Ramos (cell line): Measurements from ENCODE around the gene RFPL4AL1.
"Not testable (repeated sequence)": the region's sequence is repeated elsewhere in the genome, so short reads cannot be mapped to it uniquely, and the experiment has no call there.

ENCODE experiments used
- in situ Hi-C: fragments of 300-500 bp; cut with MboI; formaldehyde crosslinking; loops from one replicate; pipeline ENCODE4 v1.14.3; 2022; ENCODE audit warnings: low sequenced_read_pairs; ENCODE audit not compliant: unreplicated experiment

Gene RFPL4AL1

DNA sequence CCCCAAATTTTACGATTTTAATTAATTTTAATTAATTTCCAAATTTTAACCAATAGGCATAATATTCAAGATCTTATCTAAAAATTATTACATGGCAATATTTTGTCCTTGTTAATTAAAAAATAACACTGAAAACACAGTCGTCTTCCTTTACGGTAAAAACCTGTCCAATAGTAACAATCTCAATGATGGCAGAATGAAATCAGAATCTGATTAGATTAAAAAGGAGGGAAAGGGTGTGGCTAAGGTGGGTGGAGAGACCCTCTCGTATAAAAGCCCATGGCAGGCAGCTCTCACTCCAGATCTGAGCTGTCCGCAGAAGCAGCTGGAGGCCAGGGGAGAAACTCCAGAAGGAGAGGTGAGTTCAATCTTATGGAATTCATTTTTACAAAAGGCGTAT is at the start of gene RFPL4AL1:
TSS of gene RFPL4AL1 (plus strand) at position 301 of the 400 bp plus-strand sequence. CDS start 2,687 bp downstream, outside the sequence.
- in situ Hi-C loops: not testable (repeated sequence)

DNA sequence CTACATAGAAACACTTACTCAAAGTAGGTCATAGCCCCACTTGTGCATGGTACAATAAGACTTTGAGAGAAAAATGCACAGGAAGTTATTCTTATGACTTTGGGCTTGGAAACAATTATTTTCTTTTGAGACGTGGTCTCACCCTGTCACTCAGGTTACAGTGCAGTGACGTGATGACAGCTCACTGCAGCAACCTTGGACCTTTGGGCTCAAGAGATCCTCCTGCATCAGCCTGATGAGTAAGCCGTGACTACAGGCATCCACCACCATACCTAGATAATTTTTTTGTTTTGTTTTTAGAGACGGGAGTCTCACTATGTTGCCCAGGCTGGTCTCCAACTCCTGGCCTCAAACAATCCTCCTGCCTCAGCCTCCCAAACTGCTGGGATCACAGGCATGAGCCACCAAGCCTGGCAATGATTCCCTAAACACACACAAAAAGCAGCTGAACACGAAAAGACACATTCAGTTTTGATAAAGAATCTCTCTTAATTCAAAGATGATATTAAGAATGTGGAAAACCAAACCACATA is 48.6 kb upstream of the RFPL4AL1 start:
- in situ Hi-C loops: no loop called here

DNA sequence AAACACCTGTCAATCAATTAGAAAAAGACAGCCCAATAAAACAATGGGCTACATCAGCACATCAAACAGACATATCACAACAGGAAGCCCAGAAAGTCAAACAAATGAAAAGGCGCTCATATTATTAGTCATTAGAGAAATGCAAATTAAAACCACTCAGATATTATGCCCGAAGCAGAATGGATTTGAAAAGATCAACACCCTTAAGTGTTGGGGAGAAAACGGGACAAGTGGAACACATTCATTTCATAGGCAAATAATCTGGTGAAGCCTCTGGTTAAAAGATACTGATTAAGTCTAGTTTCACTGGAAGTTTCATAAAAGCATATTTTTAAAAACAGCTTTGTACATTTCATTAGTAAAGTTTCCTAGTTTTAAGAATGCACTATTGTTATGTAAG is 48.1 kb upstream of the RFPL4AL1 start:
- in situ Hi-C loops: no loop called here

DNA sequence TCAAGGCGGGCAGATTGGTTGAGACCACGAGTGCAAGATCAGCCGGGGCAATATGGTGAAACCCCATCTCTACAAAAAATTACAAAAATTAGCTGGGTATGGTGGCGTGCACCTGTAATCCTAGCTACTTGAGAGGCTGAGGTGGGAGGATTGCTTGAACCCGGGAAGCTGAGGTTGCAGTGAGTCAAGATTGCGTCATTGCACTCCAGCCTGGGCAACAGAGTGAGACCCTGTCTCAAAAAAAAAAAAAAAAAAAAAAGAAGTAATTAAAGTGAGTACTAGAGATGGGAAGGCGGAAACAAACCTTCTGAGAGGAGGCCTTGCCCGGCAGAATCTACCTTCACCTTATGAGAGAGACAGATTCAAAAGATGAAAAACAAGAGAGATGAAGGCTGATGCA is 45.4 kb upstream of the RFPL4AL1 start:
- in situ Hi-C loops: no loop called here

DNA sequence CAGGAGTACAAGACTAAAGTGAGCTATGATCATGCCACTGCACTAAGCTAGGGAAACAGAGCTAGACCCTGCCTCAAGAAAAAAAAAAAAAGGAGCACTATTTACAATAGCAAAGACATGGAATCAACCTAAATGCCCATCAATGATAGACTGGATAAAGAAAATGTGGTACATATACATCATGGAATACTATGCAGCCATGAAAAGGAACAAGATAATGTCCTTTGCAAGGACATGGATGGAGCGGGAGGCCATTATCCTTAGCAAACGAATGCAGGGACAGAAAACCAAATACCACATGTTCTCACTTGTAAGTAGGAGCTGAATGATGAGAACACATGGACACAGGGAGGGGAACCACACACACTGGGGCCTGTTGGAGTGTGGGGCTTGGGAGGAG is 38.5 kb upstream of the RFPL4AL1 start:
- in situ Hi-C loops: not testable (repeated sequence)

DNA sequence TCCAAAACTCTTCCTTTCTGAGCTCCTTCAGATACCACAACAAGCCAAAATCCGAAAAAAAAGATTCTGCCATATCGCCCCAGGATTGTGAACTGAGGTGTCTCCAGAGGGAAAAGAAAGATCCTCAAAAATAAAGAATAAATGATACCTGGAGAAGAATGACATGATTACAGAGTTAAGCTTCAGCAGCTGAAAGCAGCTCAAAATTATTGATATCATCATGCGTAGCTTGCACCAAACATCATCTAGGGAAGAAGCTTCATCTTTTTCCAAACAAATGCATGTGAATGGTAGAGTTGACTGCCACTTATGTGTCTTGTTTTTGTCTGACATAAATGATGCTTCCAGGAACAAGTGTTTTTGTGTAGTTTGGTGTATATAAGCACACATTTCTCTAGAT is 30.6 kb upstream of the RFPL4AL1 start, which contains the start of gene NLRP9:
TSS of gene NLRP9 (minus strand) at position 101 of the 400 bp plus-strand sequence. CDS start at position 73, 28 bp downstream.
- in situ Hi-C loops: no loop called here

DNA sequence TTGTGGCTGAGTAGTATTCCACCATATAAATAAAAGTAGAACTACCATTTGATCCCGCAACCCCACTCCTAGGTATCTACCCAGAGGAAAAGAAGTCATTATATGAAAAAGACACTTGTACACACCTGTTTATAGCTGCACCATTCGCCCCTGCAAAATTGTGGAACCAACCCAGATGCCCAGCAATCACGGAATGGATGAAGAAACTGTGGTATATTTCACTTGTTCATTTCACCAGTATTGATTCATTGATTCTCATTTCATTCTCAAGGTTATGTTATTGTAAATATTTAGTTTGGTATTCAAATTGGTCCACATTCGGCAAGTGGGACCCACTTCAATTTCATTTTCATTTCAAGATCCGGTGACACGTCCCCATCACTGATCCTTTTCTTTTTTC is 18.2 kb upstream of the RFPL4AL1 start:
- in situ Hi-C loops: no loop called here

DNA sequence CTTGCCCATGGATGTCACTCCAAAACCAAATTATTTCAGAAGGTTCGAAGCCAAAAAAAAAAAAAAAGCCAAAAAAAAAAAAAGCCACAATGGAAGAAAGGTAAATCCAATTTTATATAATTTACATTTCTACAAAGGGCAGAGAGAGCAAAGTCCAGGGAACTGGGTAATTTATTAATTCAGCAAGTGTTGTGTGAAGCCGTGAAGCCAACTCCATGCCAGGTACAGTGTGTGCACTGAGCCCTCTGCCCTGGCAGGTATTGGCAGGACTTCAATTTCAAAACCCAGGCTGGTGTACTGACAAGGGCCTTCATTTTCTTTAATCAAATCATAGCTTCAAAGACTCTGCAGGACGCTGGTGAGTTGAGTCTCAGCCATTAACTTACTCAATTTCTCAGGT is 15.5 kb upstream of the RFPL4AL1 start:
- in situ Hi-C loops: no loop called here

DNA sequence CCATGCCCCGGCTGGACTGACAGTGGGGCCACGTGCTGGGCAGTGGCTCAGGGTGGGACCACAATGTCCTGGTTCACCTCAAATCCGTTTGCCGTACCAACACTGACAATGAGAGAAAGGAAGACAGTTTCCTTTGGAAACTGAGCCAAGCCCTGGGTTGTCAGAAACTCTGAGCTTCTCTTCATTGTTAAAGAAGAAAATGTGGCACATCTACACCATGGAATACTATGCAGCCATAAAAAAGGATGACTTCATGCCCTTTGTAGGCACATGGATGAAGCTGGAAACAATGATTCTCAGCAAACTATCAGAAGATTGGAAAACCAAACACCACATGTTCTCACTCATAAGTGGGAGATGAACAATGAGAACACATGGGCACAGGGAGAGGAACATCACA is 12.1 kb upstream of the RFPL4AL1 start:
- in situ Hi-C loops: not testable (repeated sequence)

DNA sequence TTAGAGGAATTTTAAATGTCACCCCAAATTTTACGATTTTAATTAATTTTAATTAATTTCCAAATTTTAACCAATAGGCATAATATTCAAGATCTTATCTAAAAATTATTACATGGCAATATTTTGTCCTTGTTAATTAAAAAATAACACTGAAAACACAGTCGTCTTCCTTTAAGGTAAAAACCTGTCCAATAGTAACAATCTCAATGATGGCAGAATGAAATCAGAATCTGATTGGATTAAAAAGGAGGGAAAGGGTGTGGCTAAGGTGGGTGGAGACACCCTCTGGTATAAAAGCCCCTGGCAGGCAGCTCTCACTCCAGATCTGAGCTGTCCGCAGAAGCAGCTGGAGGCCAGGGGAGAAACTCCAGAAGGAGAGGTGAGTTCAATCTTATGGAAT is 10.1 kb upstream of the RFPL4AL1 start, which contains the start of gene RFPL4A:
TSS of gene RFPL4A (plus strand) at position 301 of the 400 bp plus-strand sequence. CDS start 2,704 bp downstream, outside the sequence.
- in situ Hi-C loops: not testable (repeated sequence)

DNA sequence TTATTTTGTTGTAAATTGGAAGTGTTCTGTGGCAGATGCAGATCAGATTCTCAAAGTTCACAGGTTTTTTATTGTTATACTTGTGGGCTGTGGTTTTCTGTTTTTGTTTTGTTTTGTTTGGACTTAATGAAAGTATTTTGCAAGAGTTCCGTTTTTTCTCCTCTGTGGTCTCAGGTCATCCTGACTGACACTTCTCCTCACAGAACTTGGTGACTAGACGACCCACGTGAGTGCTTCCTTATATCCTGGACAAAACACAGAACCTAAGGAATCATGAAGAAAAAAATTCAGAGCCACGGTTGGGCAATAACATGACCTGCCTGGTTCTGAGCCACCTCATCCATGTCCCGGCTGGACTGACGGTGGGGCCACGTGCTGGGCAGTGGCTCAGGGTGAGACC is 2.5 kb upstream of the RFPL4AL1 start:
- in situ Hi-C loops: no loop called here

DNA sequence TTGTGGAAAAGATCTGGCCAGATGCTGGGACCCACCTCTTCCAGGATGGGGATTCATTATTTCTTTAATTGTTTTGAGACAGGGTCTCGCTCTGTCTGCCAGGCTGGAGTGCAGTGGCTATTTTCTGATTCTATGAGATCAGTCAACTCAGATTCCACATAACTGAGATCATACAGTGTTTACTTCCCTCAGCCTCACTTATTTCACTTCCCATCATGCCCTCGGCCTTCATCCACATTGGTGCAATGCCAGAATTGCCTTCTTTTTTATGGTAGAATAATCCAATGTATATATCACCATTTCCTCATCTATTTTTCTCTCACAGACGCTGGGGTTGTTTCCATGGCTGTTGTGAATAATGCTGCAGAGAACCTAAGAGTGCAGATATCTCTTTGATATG is 714 bp downstream of the RFPL4AL1 start:
- in situ Hi-C loops: not testable (repeated sequence)

DNA sequence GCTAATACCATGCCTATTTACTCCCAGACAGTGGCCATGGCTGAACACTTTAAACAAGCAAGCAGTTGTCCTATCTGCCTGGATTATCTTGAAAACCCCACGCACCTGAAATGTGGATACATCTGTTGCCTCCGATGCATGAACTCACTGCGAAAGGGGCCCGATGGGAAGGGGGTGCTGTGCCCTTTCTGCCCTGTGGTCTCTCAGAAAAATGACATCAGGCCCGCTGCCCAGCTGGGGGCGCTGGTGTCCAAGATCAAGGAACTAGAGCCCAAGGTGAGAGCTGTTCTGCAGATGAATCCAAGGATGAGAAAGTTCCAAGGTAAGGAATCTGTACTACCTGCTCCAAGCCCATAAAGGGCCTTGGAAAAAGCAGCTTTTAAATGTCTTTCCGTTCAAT is 8.6 kb downstream of the RFPL4AL1 start:
- in situ Hi-C loops: no loop called here

DNA sequence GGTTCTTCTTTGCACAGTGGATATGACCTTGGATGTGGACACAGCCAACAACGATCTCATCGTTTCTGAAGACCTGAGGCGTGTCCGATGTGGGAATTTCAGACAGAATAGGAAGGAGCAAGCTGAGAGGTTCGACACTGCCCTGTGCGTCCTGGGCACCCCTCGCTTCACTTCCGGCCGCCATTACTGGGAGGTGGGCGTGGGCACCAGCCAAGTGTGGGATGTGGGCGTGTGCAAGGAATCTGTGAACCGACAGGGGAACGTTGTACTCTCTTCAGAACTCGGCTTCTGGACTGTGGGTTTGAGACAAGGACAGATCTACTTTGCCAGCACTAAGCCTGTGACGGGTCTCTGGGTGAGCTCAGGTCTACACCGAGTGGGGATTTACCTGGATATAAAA is 9.4 kb downstream of the RFPL4AL1 start:
- in situ Hi-C loops: no loop called here

DNA sequence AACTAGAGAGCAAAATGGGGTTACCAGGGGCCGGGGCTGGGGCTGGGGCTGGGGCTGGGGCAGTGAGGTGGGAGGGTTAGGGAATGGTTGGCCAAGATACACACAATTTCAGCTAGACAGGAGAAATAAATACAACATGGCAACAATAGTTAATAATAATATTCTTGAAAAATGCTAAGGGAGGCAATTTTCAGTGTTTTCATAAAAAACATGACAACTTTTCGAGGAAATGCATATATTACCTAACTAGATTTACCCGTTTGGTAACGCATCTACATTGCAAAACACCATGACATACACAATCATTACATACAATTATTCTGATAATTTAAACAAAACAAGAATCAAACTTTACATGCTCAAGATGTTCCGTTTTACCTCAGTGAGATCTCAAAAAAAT is 12.2 kb downstream of the RFPL4AL1 start:
- in situ Hi-C loops: no loop called here

DNA sequence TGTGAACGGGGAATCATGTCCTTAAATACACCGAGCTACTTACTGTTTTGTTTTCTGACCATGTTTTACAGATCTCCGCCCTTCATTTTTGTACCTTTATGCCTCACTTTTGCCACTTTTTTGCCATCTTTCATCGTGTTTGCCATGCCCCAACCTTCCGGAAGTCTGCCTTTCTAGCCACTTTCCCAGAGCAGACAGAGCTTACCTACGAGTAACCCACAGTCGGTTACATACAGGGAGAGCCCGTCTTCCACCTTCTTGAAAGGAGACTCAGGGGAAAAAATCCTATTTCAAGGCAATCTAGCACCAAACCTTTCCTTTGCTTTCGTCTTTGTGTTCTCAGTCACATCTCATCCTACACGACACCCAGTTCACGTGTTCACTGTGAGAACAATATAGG is 26.1 kb downstream of the RFPL4AL1 start:
- in situ Hi-C loops: no loop called here

DNA sequence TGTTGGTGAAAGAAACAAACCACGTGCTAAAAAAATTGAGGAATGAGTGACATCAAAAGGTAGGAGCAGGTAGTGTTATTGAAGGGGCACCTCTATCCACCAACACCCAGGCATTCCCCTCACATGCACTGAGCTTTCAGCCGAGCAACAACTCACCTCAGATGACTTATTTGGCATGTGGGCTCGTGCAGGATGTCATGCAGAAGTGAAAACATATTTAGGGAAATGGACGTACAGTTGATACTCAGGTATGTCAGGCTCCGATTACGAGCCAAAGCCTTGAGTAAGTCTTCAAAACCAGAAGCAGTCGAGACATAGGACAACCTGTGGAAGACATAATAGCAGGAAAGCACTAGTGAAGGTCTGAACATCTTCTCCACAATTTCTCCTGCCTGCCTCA is 32.5 kb downstream of the RFPL4AL1 start:
- in situ Hi-C loops: loop anchor here (10.0 kb wide), 1 partner anchor 287 kb away; no protein-coding TSS in a partner anchor

DNA sequence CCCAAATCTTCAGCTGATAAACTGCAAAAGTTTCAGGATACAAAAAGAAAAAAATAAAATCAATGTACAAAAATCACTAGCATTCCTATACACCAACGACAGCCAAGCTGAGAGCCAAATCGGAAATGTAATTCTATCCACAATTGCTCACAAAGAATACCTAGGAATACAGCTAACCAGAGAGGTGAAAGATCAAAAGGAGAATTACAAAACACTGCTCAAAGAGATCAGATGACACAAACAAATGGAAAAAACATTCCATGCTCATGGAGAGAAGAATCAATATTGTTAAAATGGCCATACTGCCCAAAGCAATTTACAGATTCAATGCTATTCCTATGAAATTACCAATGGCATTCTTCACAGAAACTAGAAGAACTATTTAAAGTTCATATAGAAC is 33.4 kb downstream of the RFPL4AL1 start:
- in situ Hi-C loops: loop anchor here (10.0 kb wide), 1 partner anchor 287 kb away; no protein-coding TSS in a partner anchor

DNA sequence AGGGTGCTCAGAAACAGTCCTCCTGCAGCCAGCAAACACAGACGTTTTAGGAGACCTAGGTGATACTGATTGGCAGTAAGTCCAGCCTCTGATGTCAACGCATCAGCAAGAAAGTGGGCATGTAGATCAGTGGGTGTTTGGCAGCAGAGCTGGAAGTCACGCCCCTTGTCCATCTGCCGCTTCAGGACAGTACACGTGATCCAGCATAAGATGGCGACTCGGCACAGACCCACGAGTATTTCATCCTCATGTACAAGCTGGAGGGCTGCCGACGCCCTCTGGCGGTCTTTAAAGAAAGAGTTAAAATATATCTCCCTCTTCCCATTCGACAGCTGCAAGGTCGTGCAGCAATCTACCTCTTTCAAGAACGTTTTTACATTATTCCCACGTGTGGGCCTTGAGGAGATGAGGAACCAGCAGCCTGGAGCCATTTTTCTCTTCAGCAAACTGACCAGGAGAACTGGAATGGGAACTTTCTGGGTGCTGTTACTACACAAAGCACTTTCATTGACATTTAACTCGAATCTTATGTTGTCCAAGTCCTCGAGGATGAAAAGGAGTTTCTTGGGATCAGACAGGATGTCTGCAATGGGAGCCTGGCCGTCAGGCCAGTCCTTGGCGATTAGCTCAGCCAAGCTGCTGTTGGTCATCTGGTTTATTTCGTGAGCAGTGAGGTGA is 40.6 kb downstream of the RFPL4AL1 start:
- in situ Hi-C loops: loop anchor here (5.0 to 10.0 kb wide), 2 partner anchors 172 to 295 kb away; no protein-coding TSS in a partner anchor

DNA sequence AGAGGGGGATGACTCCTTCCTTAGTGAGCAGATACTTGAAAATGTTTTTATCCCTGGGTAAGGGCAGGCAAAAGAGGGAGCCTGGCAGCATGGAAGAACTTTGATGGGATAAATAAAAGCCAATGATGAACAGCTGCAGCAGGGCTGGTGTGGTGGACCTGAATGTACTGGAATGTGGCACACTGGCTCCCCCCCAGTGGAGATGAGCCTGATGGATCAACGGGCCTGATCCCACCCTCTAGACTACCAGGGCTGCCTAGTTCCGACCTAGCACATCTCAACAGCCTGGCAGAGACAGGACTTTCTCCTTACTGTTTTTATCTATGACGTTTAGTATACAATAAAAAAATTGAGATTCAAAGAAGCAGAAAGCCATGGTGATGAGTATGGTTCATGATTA is 42.4 kb downstream of the RFPL4AL1 start:
- in situ Hi-C loops: no loop called here

DNA sequence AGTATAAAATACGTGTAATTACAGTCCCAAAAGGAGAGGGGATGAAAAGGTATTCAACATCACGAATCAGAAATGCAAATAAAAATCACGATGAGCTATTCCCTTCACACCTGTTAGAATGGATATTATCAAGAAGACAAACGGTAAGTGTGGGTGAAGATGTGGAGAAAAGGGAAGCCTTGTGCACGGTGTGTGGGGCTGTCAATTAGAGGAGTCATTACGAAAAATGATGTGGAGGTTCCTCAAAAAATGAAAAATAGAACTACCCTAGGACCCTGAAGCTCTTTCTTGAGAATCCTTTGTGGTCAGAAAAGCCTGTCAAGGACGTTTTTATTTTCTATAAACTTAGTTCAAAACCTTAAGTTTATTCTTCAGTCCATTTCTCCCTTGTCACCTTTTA is 43.5 kb downstream of the RFPL4AL1 start:
- in situ Hi-C loops: no loop called here

DNA sequence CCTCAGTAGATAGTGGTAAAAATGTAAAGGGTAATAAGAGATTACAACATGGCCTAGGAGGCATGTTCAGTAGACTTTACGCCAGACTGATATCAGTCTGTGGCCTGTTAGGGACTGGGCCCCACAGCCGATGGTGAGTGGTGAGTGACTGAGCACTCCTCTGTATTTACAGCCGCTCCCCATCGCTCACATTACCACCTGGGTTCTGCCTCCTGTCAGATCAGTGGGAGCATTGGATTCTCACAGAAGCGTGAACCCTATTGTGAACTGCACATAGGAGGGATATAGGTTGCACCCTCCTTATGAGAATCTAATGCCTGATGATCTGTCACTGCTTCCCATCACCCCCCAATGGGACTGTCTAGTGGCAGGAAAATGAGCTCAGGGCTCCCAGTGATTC is 45.0 kb downstream of the RFPL4AL1 start:
- in situ Hi-C loops: no loop called here
